ENCODE data around the gene PRSS33. TPM values are rescaled to one million over a fixed set of nuclear protein-coding genes. Genes with fewer than 3 reads are reported as not detected.

Gene PRSS33
- total and polyA plus RNA-seq, 9 of the 15 experiments (the other 6 are each of a cell fraction or from before 2014, with no cell fraction given), result not detected

DNA sequence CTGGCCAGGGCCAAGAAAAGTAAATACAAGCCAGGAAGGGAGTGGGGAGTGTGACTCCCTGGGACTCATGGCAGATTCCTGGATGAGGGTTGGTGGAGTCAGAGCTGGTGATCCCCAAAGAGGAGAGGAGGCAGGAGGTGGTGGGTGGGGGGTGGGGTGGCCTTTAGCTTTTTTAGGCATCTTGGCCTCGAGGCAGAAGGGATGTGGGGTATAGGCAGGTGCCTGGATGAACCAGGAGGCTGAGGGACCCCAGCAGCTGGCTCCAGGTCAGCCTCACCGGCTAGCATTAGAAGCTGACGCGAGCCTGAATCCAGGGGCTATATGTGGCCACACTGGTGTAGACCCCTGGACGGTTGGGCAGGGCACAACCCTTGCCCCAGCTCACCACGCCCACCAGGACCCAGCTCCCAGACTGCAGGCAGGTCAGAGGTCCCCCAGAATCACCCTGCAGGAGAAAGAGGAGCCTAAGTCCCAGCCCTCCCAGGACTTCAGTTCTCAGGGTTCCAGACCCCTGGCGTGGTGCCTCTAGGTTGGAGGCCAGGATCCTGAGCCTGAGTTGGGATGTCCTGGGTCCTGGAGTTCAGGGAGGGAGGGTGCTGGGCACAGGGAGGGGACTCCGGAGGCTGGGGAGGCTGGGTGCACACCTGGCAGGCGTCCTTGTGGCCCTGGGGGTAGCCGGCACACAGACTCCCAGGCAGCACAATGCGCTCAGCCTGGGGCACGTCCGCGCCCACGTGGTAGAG is 2.8 kb downstream of the PRSS33 start:
- TF ChIP-seq ZNF324 (CRISPR knock-in tag; IDR thresholded peaks at IDR 0.05) (no peak), ZNF174 (CRISPR knock-in tag; IDR thresholded peaks at IDR 0.05) (no peak), CHD2 (IDR thresholded peaks at IDR 0.05; ENCODE audit: low read depth, low read length) (no peak), HLTF (IDR thresholded peaks at IDR 0.05) (no peak), NCOR1 (IDR thresholded peaks at IDR 0.05) (no peak), ZNF263 (CRISPR knock-in tag; IDR thresholded peaks at IDR 0.05; ENCODE audit: borderline replicate concordance) (no peak), ZNF282 (CRISPR knock-in tag; IDR thresholded peaks at IDR 0.05) (no peak), NFXL1 (CRISPR knock-in tag; IDR thresholded peaks at IDR 0.05) (no peak), OTX1 (CRISPR knock-in tag; IDR thresholded peaks at IDR 0.05) (no peak), SUPT5H (IDR thresholded peaks at IDR 0.05) (no peak), IFI16 (CRISPR knock-in tag; IDR thresholded peaks at IDR 0.05) (no peak), ZNF79 (CRISPR knock-in tag; IDR thresholded peaks at IDR 0.05; ENCODE audit: low read depth) (no peak), MEF2A (IDR thresholded peaks at IDR 0.05; ENCODE audit: control insufficient read depth, low read depth, low read length) (no peak), ILK (tag; IDR thresholded peaks at IDR 0.05; ENCODE audit: borderline replicate concordance, low read depth) (no peak), DPF2 (IDR thresholded peaks at IDR 0.05) (no peak), FOXJ3 (CRISPR knock-in tag; IDR thresholded peaks at IDR 0.05) (no peak), ZNF232 (CRISPR knock-in tag; IDR thresholded peaks at IDR 0.05) (no peak)
- TF ChIP-seq, protein P1, sequence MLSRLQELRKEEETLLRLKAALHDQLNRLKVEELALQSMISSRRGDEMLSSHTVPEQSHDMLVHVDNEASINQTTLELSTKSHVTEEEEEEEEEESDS (CRISPR knock-in tag; IDR thresholded peaks at IDR 0.05), result no peak
- TF ChIP-seq, protein P2, sequence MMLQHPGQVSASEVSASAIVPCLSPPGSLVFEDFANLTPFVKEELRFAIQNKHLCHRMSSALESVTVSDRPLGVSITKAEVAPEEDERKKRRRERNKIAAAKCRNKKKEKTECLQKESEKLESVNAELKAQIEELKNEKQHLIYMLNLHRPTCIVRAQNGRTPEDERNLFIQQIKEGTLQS (IDR thresholded peaks at IDR 0.05), result no peak
- TF ChIP-seq, protein P2 (CRISPR knock-in tag; conservative IDR thresholded peaks at IDR 0.05), result no peak

More for the DNA sequence above, 2.8 kb downstream of the PRSS33 start:
- Histone ChIP-seq H3K9me3 (replicated peaks; ENCODE audit: control insufficient read depth, insufficient read depth, low read depth, low read length) (no peaks in the 10 kb centered on the region), H3K4me3 (no peak overlapping the region), H4K20me1 (replicated peaks; ENCODE audit: control insufficient read depth, insufficient read depth, low read length) (no peaks in the 10 kb centered on the region), H2AFZ (ENCODE audit: low read depth, low read length) (no peak overlapping the region), H3K79me2 (ENCODE audit: control insufficient read depth, insufficient read depth, low read length) (no peaks in the 10 kb centered on the region), H3K27me3 (ENCODE audit: control insufficient read depth in 2 of 2, insufficient read depth in 2 of 2, low read length in 2 of 2) (peaks cover 3 to 11% of the 10 kb centered on the region in 2 experiments; a peak in 3 of 5 replicates), H3K9ac (ENCODE audit: insufficient read depth in 1 of 2, low read depth in 2 of 2, low read length in 2 of 2) (0 out of 4 replicates have a peak overlapping the region, but pooled peaks of 1 of the 2 experiments have one; percentile 31), H3K36me3 (ENCODE audit: control insufficient read depth, insufficient read depth, low read length) (no peaks in the 10 kb centered on the region), H3K4me2 (ENCODE audit: insufficient read depth, low read length) (no peak overlapping the region), H3K9me1 (ENCODE audit: control insufficient read depth, insufficient read depth, low read length) (no peaks in the 10 kb centered on the region), H3K4me1 (replicated peaks in 1 of 2; ENCODE audit: control insufficient read depth in 2 of 2, insufficient read depth in 2 of 2, low read length in 2 of 2) (peaks cover 4 to 31% of the 10 kb centered on the region in 2 experiments; a peak in 4 of 5 replicates), H3K27ac (ENCODE audit: extremely low read depth, low read depth, low read length) (no peak overlapping the region)
- DNase-seq (ENCODE audit: extremely low read depth in 1 of 4, low spot score in 3 of 4), result no peak
- in situ Hi-C loops (cut with MboI), result no loop called here
- no peak for ATAC-seq
- intact Hi-C loops (cut with micrococcal nuclease), result no loop called here
- no peak for FAIRE-seq
- ChIA-PET CTCF (ENCODE audit: low intra/inter-chr PET ratio) (no interaction called here), POLR2A (interaction anchor here (1.2 to 1.9 kb wide), 3 partner anchors 11 to 31 kb away, joined by 3 to 8 read pairs (median 6); no protein-coding TSS in a partner anchor)
- WGBS (ENCODE audit: insufficient coverage, low coverage, missing lambda C conversion rate), result 51% methylated on average over 7 of the region's 15 CpGs
- BruUV-seq (replicated peaks), result no TSS peak

Measured in K562 (cell line).